Panc1 (cell line): Measurements from ENCODE around the gene FREM2.

Experiments used
- CTCF ChIP-seq: fragments of 450-650 bp; IDR thresholded peaks from 2 replicates; pipeline ENCODE4 v1.5.1; 2017; ENCODE audit warnings: mild to moderate bottlenecking
- POLR2AphosphoS5 ChIP-seq: IDR thresholded peaks from 2 replicates; pipeline ENCODE4 v1.6.1; 2012; ENCODE audit warnings: mild to moderate bottlenecking, low read depth, low read length, moderate library complexity
- REST ChIP-seq, 2 experiments: IDR thresholded peaks; 2 replicates each; pipeline ENCODE4 v1.6.1; 2011 to 2012; ENCODE audit warnings: low read depth in 2 of 2, control low read depth in 1 of 2, low read length in 1 of 2, mild to moderate bottlenecking in 1 of 2, moderate library complexity in 1 of 2; ENCODE audit not compliant: insufficient read depth in 1 of 2
- SIN3A ChIP-seq: IDR thresholded peaks from 2 replicates; pipeline ENCODE4 v1.6.1; 2012; ENCODE audit warnings: low read depth, mild to moderate bottlenecking, low read length, moderate library complexity, borderline replicate concordance; ENCODE audit not compliant: insufficient read depth
- TCF7L2 ChIP-seq: IDR thresholded peaks from 2 replicates; pipeline ENCODE4 v1.6.1; 2011; ENCODE audit warnings: mild to moderate bottlenecking, low read depth, low read length, inconsistent platforms

GRCh38 chr13:38862443-38862842, 175.6 kb downstream of the FREM2 start:
- TF ChIP-seq POLR2AphosphoS5 (no peak), CTCF (no peak), SIN3A (no peak), REST (IDR thresholded peaks at IDR 0.05; ENCODE audit: insufficient read depth in 1 of 2, low read depth in 2 of 2, low read length in 1 of 2) (no peak), TCF7L2 (no peak)
